WTC11 (cell line): Measurements from ENCODE around the gene RBP3. TPM values are rescaled to one million over a fixed set of nuclear protein-coding genes. Genes with fewer than 3 reads are reported as not detected.

ENCODE experiments used
- ATAC-seq: fragments of 200-7000 bp; cut with Tn5 transposase; 2 replicates; pipeline ENCODE4 v1.10.0; 2021; ENCODE audit warnings: mild to moderate bottlenecking, moderate library complexity
- CTCF ChIA-PET: fragments of 300-600 bp; sonication (Branson Sonifier 250); formaldehyde crosslinking; loops from one replicate; lab custom pipeline; 2021; ENCODE audit warnings: antibody characterized with exemption; lab: Charles Lee
- POLR2A ChIA-PET: fragments of 350-600 bp; sonication (Branson Sonifier 250); formaldehyde crosslinking; loops from one replicate; lab custom pipeline; 2021; ENCODE audit warnings: antibody characterized with exemption; lab: Charles Lee
- DNase-seq: peaks from one replicate; pipeline ENCODE4 v3.0.0; 2021; ENCODE audit warnings: low spot score
- H3K27ac Mint-ChIP-seq: 2 replicates; pipeline ENCODE4 v1.8.0; 2021; ENCODE audit warnings: mixed read lengths
- H3K27me3 Mint-ChIP-seq: 2 replicates; pipeline ENCODE4 v1.8.0; 2021; ENCODE audit warnings: low read depth, mild to moderate bottlenecking, moderate library complexity, mixed read lengths
- H3K36me3 Mint-ChIP-seq: 2 replicates; pipeline ENCODE4 v1.8.0; 2021; ENCODE audit warnings: mixed read lengths
- H3K4me1 Mint-ChIP-seq: 2 replicates; pipeline ENCODE4 v1.8.0; 2022; ENCODE audit warnings: mixed read lengths
- H3K4me3 Mint-ChIP-seq: 2 replicates; pipeline ENCODE4 v1.8.0; 2021; ENCODE audit warnings: mild to moderate bottlenecking, moderate library complexity, mixed read lengths
- H3K9me3 Mint-ChIP-seq: 2 replicates; pipeline ENCODE4 v1.8.0; 2021; ENCODE audit warnings: mixed read lengths
- CBFB ChIP-seq: sonication (generic); formaldehyde crosslinking; IDR thresholded peaks from 2 replicates; pipeline ENCODE4 v1.8.1; 2022; ENCODE audit warnings: mild to moderate bottlenecking, low read depth, missing genetic modification reagents
- CREB1 ChIP-seq: sonication (generic); formaldehyde crosslinking; IDR thresholded peaks from 2 replicates; pipeline ENCODE4 v1.8.0; 2023; ENCODE audit warnings: mild to moderate bottlenecking, missing genetic modification reagents
- EMX1 ChIP-seq: fragments of 250-450 bp; sonication (Bioruptor Pico); IDR thresholded peaks from 2 replicates; pipeline ENCODE4 v1.8.0; 2021; ENCODE audit warnings: mild to moderate bottlenecking
- GTF2I ChIP-seq: fragments of 250-450 bp; sonication (Bioruptor Pico); conservative IDR thresholded peaks from 2 replicates; pipeline ENCODE4 v1.4.0; 2021; ENCODE audit warnings: mild to moderate bottlenecking
- KAT7 ChIP-seq: sonication (generic); formaldehyde crosslinking; IDR thresholded peaks from 2 replicates; pipeline ENCODE4 v1.8.1; 2023; ENCODE audit warnings: missing genetic modification reagents, mild to moderate bottlenecking, borderline replicate concordance
- PRRX2 ChIP-seq: fragments of 250-450 bp; sonication (Bioruptor Pico); IDR thresholded peaks from 2 replicates; pipeline ENCODE4 v1.8.0; 2021; ENCODE audit warnings: mild to moderate bottlenecking
- RELA ChIP-seq: sonication (generic); formaldehyde crosslinking; IDR thresholded peaks from 2 replicates; pipeline ENCODE4 v1.8.1; 2022; ENCODE audit warnings: missing genetic modification reagents, mild to moderate bottlenecking, borderline replicate concordance
- RORB ChIP-seq: fragments of 250-450 bp; sonication (Bioruptor Pico); IDR thresholded peaks from 2 replicates; pipeline ENCODE4 v1.9.0; 2021; ENCODE audit warnings: mild to moderate bottlenecking
- TCF7 ChIP-seq: sonication (generic); formaldehyde crosslinking; IDR thresholded peaks from 2 replicates; pipeline ENCODE4 v1.8.0; 2022; ENCODE audit warnings: mild to moderate bottlenecking, low read depth, missing genetic modification reagents, moderate library complexity
- ZNF423 ChIP-seq: fragments of 250-450 bp; sonication (Bioruptor Pico); IDR thresholded peaks from 2 replicates; pipeline ENCODE4 v2.1.2; 2022; ENCODE audit warnings: mild to moderate bottlenecking, moderate library complexity
- ZNF671 ChIP-seq: fragments of 250-450 bp; sonication (Bioruptor Pico); IDR thresholded peaks from 2 replicates; pipeline ENCODE4 v1.8.0; 2021; ENCODE audit warnings: mild to moderate bottlenecking
- total RNA-seq: library from RNA; stranded (reverse); gene quantifications from 3 replicates; pipeline ENCODE4 v1.2.3, GENCODE V29; 2021
- TF ChIP-seq, protein P1 (sequence below): fragments of 200-600 bp; IDR thresholded peaks from 2 replicates; pipeline ENCODE4 v1.8.0; 2022; ENCODE audit warnings: antibody characterized with exemption
- TF ChIP-seq, protein P2 (sequence below): sonication (generic); formaldehyde crosslinking; IDR thresholded peaks from 2 replicates; pipeline ENCODE4 v1.8.0; 2022; ENCODE audit warnings: missing genetic modification reagents
- TF ChIP-seq, protein P3 (sequence below): sonication (generic); formaldehyde crosslinking; conservative IDR thresholded peaks from 2 replicates; pipeline ENCODE4 v1.8.1; 2022; ENCODE audit warnings: mild to moderate bottlenecking, missing genetic modification reagents
- TF ChIP-seq, protein P4 (sequence below): sonication (generic); formaldehyde crosslinking; IDR thresholded peaks from 2 replicates; pipeline ENCODE4 v1.8.0; 2022; ENCODE audit warnings: mild to moderate bottlenecking, missing genetic modification reagents
- TF ChIP-seq, protein P5 (sequence below): sonication (generic); formaldehyde crosslinking; conservative IDR thresholded peaks from 2 replicates; pipeline ENCODE4 v1.8.1; 2023; ENCODE audit warnings: mild to moderate bottlenecking, low read depth, missing genetic modification reagents, moderate library complexity

Gene RBP3
- total RNA-seq, 1 experiment from 2014 or later: not detected

DNA sequence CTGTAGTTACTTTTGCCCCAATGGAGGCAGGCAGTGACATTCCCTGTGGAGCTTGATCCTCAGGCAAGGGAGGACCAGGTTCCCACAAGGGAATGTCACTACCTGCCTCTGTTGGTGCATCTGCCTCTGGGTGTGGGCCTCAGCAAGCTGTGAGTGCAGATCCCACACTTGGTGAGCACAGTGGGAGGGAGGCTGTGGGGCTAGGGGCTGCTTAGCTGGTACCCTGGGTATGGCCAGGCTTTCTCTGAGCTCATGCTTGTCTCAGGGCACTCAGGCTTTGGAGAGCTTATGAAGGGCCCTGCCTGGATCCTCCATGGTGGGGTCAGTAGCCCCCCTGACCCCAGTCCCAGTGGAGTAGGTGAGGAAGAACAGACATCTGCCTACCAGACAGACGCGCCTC lies 52.1 kb downstream of the RBP3 start:
- Mint-ChIP-seq H3K9me3 (peaks cover 6% of the 10 kb centered on the region), H3K4me3 (no peak overlapping the region), H3K4me1 (peaks cover 37% of the 10 kb centered on the region), H3K27me3 (peaks cover 3% of the 10 kb centered on the region; the same call in 1 of the 2 replicates), H3K36me3 (no peaks in the 10 kb centered on the region), H3K27ac (no peak overlapping the region)
- ATAC-seq: no peak
- no peak for DNase-seq
- CTCF ChIA-PET: no interaction called here
- TF ChIP-seq CBFB (CRISPR knock-in tag) (no peak), RORB (CRISPR knock-in tag) (no peak)
- TF ChIP-seq, protein P1, sequence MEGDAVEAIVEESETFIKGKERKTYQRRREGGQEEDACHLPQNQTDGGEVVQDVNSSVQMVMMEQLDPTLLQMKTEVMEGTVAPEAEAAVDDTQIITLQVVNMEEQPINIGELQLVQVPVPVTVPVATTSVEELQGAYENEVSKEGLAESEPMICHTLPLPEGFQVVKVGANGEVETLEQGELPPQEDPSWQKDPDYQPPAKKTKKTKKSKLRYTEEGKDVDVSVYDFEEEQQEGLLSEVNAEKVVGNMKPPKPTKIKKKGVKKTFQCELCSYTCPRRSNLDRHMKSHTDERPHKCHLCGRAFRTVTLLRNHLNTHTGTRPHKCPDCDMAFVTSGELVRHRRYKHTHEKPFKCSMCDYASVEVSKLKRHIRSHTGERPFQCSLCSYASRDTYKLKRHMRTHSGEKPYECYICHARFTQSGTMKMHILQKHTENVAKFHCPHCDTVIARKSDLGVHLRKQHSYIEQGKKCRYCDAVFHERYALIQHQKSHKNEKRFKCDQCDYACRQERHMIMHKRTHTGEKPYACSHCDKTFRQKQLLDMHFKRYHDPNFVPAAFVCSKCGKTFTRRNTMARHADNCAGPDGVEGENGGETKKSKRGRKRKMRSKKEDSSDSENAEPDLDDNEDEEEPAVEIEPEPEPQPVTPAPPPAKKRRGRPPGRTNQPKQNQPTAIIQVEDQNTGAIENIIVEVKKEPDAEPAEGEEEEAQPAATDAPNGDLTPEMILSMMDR: no peak
- TF ChIP-seq, protein P2, sequence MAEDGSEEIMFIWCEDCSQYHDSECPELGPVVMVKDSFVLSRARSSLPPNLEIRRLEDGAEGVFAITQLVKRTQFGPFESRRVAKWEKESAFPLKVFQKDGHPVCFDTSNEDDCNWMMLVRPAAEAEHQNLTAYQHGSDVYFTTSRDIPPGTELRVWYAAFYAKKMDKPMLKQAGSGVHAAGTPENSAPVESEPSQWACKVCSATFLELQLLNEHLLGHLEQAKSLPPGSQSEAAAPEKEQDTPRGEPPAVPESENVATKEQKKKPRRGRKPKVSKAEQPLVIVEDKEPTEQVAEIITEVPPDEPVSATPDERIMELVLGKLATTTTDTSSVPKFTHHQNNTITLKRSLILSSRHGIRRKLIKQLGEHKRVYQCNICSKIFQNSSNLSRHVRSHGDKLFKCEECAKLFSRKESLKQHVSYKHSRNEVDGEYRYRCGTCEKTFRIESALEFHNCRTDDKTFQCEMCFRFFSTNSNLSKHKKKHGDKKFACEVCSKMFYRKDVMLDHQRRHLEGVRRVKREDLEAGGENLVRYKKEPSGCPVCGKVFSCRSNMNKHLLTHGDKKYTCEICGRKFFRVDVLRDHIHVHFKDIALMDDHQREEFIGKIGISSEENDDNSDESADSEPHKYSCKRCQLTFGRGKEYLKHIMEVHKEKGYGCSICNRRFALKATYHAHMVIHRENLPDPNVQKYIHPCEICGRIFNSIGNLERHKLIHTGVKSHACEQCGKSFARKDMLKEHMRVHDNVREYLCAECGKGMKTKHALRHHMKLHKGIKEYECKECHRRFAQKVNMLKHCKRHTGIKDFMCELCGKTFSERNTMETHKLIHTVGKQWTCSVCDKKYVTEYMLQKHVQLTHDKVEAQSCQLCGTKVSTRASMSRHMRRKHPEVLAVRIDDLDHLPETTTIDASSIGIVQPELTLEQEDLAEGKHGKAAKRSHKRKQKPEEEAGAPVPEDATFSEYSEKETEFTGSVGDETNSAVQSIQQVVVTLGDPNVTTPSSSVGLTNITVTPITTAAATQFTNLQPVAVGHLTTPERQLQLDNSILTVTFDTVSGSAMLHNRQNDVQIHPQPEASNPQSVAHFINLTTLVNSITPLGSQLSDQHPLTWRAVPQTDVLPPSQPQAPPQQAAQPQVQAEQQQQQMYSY (CRISPR knock-in tag): no peak
- POLR2A ChIA-PET: no interaction called here

DNA sequence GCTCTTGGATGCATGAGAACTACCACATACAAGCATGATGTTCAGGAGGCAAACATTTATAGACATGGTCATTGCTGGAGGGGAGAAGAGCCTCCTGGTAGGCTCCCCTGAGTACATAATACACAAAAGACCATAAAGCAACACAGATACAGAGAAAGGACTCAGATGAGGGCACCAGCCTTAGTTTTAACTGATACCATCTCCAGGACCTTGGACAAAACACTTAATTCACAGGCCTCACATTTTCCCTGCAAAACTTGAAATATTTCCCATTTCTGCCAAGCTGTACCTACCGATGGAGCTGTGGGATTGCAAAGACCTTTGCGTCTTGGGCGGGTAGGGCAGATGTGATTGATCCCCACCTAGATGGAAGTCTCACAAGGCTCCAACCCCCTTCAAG lies 52.6 kb downstream of the RBP3 start:
- TF ChIP-seq, protein P3, sequence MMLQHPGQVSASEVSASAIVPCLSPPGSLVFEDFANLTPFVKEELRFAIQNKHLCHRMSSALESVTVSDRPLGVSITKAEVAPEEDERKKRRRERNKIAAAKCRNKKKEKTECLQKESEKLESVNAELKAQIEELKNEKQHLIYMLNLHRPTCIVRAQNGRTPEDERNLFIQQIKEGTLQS: no peak
- TF ChIP-seq CREB1 (CRISPR knock-in tag) (no peak), TCF7 (CRISPR knock-in tag) (no peak)
- TF ChIP-seq, protein P4, sequence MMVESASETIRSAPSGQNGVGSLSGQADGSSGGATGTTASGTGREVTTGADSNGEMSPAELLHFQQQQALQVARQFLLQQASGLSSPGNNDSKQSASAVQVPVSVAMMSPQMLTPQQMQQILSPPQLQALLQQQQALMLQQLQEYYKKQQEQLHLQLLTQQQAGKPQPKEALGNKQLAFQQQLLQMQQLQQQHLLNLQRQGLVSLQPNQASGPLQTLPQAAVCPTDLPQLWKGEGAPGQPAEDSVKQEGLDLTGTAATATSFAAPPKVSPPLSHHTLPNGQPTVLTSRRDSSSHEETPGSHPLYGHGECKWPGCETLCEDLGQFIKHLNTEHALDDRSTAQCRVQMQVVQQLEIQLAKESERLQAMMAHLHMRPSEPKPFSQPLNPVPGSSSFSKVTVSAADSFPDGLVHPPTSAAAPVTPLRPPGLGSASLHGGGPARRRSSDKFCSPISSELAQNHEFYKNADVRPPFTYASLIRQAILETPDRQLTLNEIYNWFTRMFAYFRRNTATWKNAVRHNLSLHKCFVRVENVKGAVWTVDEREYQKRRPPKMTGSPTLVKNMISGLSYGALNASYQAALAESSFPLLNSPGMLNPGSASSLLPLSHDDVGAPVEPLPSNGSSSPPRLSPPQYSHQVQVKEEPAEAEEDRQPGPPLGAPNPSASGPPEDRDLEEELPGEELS (CRISPR knock-in tag): no peak
- Mint-ChIP-seq H3K9me3 (peaks cover 6% of the 10 kb centered on the region), H3K27me3 (peaks cover 3% of the 10 kb centered on the region; the same call in 1 of the 2 replicates), H3K4me3 (no peak overlapping the region), H3K36me3 (no peaks in the 10 kb centered on the region), H3K27ac (no peak overlapping the region), H3K4me1 (peaks cover 37% of the 10 kb centered on the region)
- ChIA-PET CTCF (no interaction called here), POLR2A (no interaction called here)
- no peak for ATAC-seq
- DNase-seq: no peak

DNA sequence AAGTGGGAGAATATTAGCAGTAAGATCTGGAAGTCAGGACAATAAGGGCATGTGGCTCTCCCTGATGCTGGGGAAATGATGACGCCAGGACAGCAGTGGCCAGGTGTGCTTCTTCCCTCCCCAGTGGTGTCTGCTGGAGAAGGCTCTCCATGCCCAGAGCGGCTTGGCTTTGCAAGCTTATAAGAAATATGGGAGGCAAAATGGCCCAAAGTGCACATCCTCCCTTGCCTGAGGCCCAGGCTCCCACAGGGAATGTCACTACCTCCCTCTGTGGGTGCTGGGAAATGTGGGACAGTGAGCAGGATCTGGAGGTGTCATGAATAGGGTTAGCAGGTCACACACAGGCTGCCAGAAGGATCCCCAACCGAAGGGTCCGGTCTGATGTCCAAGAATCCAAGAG lies 53.0 kb downstream of the RBP3 start:
- H3K36me3 Mint-ChIP-seq: no peaks in the 10 kb centered on the region

More for the DNA sequence above, 53.0 kb downstream of the RBP3 start:
- Mint-ChIP-seq H3K27me3 (peaks cover 3% of the 10 kb centered on the region; the same call in 1 of the 2 replicates), H3K4me1 (peaks cover 37% of the 10 kb centered on the region), H3K27ac (no peak overlapping the region), H3K4me3 (no peak overlapping the region), H3K9me3 (peaks cover 6% of the 10 kb centered on the region)
- ATAC-seq (no peak), DNase-seq (no peak)
- TF ChIP-seq RELA (CRISPR knock-in tag) (no peak), PRRX2 (CRISPR knock-in tag) (no peak), ZNF671 (CRISPR knock-in tag) (no peak), GTF2I (CRISPR knock-in tag) (no peak), KAT7 (CRISPR knock-in tag) (no peak), ZNF423 (no peak), EMX1 (no peak)
- TF ChIP-seq, protein P2 (CRISPR knock-in tag): no peak
- TF ChIP-seq, protein P5, sequence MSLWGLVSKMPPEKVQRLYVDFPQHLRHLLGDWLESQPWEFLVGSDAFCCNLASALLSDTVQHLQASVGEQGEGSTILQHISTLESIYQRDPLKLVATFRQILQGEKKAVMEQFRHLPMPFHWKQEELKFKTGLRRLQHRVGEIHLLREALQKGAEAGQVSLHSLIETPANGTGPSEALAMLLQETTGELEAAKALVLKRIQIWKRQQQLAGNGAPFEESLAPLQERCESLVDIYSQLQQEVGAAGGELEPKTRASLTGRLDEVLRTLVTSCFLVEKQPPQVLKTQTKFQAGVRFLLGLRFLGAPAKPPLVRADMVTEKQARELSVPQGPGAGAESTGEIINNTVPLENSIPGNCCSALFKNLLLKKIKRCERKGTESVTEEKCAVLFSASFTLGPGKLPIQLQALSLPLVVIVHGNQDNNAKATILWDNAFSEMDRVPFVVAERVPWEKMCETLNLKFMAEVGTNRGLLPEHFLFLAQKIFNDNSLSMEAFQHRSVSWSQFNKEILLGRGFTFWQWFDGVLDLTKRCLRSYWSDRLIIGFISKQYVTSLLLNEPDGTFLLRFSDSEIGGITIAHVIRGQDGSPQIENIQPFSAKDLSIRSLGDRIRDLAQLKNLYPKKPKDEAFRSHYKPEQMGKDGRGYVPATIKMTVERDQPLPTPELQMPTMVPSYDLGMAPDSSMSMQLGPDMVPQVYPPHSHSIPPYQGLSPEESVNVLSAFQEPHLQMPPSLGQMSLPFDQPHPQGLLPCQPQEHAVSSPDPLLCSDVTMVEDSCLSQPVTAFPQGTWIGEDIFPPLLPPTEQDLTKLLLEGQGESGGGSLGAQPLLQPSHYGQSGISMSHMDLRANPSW (CRISPR knock-in tag): no peak
- ChIA-PET POLR2A (no interaction called here), CTCF (interaction anchor here (1.5 kb wide), 1 partner anchor 17 kb away, joined by 3 read pairs; the partner anchor contains the start of gene ZNF488)
